Astrocyte (in vitro differentiated cells and primary cell): ENCODE results near the gene SLC38A10. TPM values are rescaled to one million over a fixed set of nuclear protein-coding genes. Genes with fewer than 3 reads are reported as not detected.

Experiments
- DNase-seq: peaks from one replicate; pipeline ENCODE4 v3.0.0-alpha.2; 2010; ENCODE audit warnings: low read depth
- FAIRE-seq: peaks from 2 replicates; lab custom pipeline; 2011; peaks lifted over from hg19 to GRCh38; lab: Jason Lieb, UNC
- H2AFZ ChIP-seq: 2 replicates; pipeline ENCODE4 v1.6.0; 2012; ENCODE audit warnings: low read depth, low read length, inconsistent platforms
- H3K27ac ChIP-seq: 2 replicates; pipeline ENCODE4 v1.5.1; 2011; ENCODE audit warnings: low read depth, low read length, inconsistent platforms
- H3K27me3 ChIP-seq: 2 replicates; pipeline ENCODE4 v1.6.0; 2011; ENCODE audit warnings: low read length, inconsistent platforms; ENCODE audit not compliant: insufficient read depth
- H3K36me3 ChIP-seq: 2 replicates; pipeline ENCODE4 v1.5.1; 2011; ENCODE audit warnings: low read length, inconsistent platforms; ENCODE audit not compliant: insufficient read depth
- H3K4me1 ChIP-seq: 2 replicates; pipeline ENCODE4 v1.5.1; 2011; ENCODE audit warnings: low read length, inconsistent platforms; ENCODE audit not compliant: insufficient read depth
- H3K4me2 ChIP-seq: 2 replicates; pipeline ENCODE4 v1.6.0; 2012; ENCODE audit warnings: low read length, inconsistent platforms
- H3K4me3 ChIP-seq: 2 replicates; pipeline ENCODE4 v1.5.1; 2011; ENCODE audit warnings: low read depth, mild to moderate bottlenecking, low read length, inconsistent platforms; ENCODE audit not compliant: insufficient read depth
- H3K79me2 ChIP-seq: 2 replicates; pipeline ENCODE4 v1.6.0; 2012; ENCODE audit warnings: mild to moderate bottlenecking, low read length, inconsistent platforms; ENCODE audit not compliant: insufficient read depth
- H3K9ac ChIP-seq: 2 replicates; pipeline ENCODE4 v1.6.0; 2012; ENCODE audit warnings: mild to moderate bottlenecking, low read length, inconsistent platforms
- H3K9me3 ChIP-seq: 2 replicates; pipeline ENCODE4 v1.5.1; 2012; ENCODE audit warnings: low read depth, mild to moderate bottlenecking, low read length, inconsistent platforms; ENCODE audit not compliant: insufficient read depth
- H4K20me1 ChIP-seq: 2 replicates; pipeline ENCODE4 v1.6.0; 2012; ENCODE audit warnings: low read length, inconsistent platforms; ENCODE audit not compliant: insufficient read depth
- H3K27ac Mint-ChIP-seq: one replicate; pipeline ENCODE4 v1.8.0; 2021; ENCODE audit warnings: mild to moderate bottlenecking, mixed read lengths; ENCODE audit not compliant: unreplicated experiment
- H3K27me3 Mint-ChIP-seq: one replicate; pipeline ENCODE4 v1.8.0; 2021; ENCODE audit warnings: low read depth, mixed read lengths; ENCODE audit not compliant: unreplicated experiment
- H3K36me3 Mint-ChIP-seq: one replicate; pipeline ENCODE4 v1.8.0; 2021; ENCODE audit warnings: low read depth, mixed read lengths; ENCODE audit not compliant: unreplicated experiment
- H3K4me1 Mint-ChIP-seq: one replicate; pipeline ENCODE4 v1.8.0; 2021; ENCODE audit warnings: low read depth, mixed read lengths; ENCODE audit not compliant: unreplicated experiment
- H3K4me3 Mint-ChIP-seq: one replicate; pipeline ENCODE4 v1.8.0; 2021; ENCODE audit warnings: mild to moderate bottlenecking, moderate library complexity, mixed read lengths; ENCODE audit not compliant: unreplicated experiment
- H3K9me3 Mint-ChIP-seq: one replicate; pipeline ENCODE4 v1.8.0; 2021; ENCODE audit warnings: mild to moderate bottlenecking, mixed read lengths; ENCODE audit not compliant: unreplicated experiment
- EZH2 ChIP-seq: IDR thresholded peaks from 2 replicates; pipeline ENCODE4 v1.6.1; 2012; ENCODE audit warnings: mild to moderate bottlenecking, low read length, inconsistent platforms; ENCODE audit not compliant: insufficient read depth
- total RNA-seq: library from RNA; stranded (reverse); gene quantifications from 2 replicates; pipeline ENCODE4 v1.2.1, GENCODE V29; 2021
- TF ChIP-seq, protein P1 (sequence below): IDR thresholded peaks from 2 replicates; pipeline ENCODE4 v1.5.1; 2011; ENCODE audit warnings: low read depth, mild to moderate bottlenecking, inconsistent platforms, low read length, moderate library complexity; ENCODE audit not compliant: insufficient read depth

The SLC38A10 gene
- total RNA-seq, 1 donor from 2014 or later: 71.4 TPM

DNA sequence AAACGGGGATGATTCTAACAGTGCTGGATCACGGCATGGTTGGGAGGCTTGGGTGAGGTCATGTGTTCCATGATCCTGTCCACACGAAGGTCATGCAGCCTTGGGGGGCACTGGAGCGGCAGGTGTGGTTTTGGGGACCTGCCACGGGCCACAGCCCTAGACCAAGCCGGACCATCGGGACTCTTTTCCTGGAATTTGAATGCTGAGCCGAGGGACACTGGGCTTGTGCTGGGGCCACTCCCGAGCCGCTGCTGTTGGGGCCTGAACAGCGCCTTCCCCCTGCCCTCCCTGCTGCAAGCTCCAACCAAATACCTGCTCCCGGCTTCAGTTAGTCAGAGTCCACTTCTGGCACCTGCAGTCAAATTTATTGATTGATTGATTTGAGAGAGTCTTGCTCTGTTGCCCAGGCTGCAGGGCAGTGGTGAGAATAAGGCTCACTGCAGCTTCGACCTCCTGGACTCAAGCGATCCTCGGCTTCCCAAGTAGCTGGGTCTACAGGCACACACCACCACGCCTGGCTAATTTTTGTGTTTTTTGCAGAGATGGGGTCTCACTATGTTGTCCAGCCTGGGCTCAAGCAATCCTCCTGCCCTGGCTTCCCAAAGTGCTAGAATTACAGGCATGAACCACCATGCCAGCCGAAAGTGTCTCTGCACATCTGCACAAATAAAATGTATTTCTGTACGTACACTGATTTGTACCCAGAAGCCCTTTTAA lies 37.2 kb upstream of the SLC38A10 start:
- no peak for TF ChIP-seq EZH2
- TF ChIP-seq, protein P1, sequence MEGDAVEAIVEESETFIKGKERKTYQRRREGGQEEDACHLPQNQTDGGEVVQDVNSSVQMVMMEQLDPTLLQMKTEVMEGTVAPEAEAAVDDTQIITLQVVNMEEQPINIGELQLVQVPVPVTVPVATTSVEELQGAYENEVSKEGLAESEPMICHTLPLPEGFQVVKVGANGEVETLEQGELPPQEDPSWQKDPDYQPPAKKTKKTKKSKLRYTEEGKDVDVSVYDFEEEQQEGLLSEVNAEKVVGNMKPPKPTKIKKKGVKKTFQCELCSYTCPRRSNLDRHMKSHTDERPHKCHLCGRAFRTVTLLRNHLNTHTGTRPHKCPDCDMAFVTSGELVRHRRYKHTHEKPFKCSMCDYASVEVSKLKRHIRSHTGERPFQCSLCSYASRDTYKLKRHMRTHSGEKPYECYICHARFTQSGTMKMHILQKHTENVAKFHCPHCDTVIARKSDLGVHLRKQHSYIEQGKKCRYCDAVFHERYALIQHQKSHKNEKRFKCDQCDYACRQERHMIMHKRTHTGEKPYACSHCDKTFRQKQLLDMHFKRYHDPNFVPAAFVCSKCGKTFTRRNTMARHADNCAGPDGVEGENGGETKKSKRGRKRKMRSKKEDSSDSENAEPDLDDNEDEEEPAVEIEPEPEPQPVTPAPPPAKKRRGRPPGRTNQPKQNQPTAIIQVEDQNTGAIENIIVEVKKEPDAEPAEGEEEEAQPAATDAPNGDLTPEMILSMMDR: no peak
- no peak overlapping the region for H2AFZ ChIP-seq
- peaks cover 22% of the 10 kb centered on the region for H3K27me3 Mint-ChIP-seq

DNA sequence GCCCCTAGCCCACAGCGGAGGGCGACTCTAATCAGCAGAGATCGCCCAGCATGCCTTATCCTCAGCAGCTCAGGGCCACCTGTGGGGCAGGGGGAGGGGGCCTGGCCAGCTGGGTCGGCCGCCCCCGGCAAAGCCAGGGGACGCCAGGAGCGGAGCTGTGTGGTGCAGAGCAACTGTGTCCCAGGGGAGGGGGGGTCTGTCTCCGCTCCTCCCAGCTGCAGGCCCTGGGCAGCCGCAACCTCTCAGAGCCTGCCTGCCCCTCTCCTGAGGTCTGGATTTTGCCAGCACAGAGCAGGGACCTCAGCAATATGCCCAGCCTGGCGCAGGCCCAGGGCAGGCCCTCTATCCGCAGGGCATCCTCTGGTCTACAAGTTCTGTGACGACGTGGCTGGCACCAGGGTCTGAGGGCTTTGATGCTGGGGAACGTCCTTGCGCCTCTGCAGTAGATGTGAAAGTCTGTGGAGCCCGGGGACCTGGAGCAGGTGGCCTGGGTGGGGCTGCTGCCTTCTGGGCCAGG lies 36.5 kb upstream of the SLC38A10 start:
- H4K20me1 ChIP-seq: peaks cover 3% of the 10 kb centered on the region
- no peak overlapping the region for H3K27ac Mint-ChIP-seq
- H3K27ac ChIP-seq: no peak overlapping the region
- H3K4me1 ChIP-seq: peaks cover 15% of the 10 kb centered on the region
- no peak overlapping the region for H3K4me2 ChIP-seq
- H3K27me3 ChIP-seq: peaks cover 11% of the 10 kb centered on the region
- no peak for FAIRE-seq
- peaks cover 22% of the 10 kb centered on the region for H3K27me3 Mint-ChIP-seq
- H3K9ac ChIP-seq: no peak overlapping the region
- no peak overlapping the region for H2AFZ ChIP-seq
- H3K4me3 Mint-ChIP-seq: no peak overlapping the region
- H3K4me3 ChIP-seq: no peak overlapping the region
- H3K4me1 Mint-ChIP-seq: peaks cover 10% of the 10 kb centered on the region
- H3K36me3 Mint-ChIP-seq: no peaks in the 10 kb centered on the region
- DNase-seq: no peak
- H3K36me3 ChIP-seq: no peaks in the 10 kb centered on the region
- H3K9me3 ChIP-seq: no peaks in the 10 kb centered on the region
- TF ChIP-seq EZH2: no peak
- TF ChIP-seq, protein P1: no peak
- H3K79me2 ChIP-seq: no peaks in the 10 kb centered on the region
- H3K9me3 Mint-ChIP-seq: no peaks in the 10 kb centered on the region

More for the DNA sequence above, 37.2 kb upstream of the SLC38A10 start:
- H3K27ac ChIP-seq: no peak overlapping the region
- Mint-ChIP-seq H3K4me3 (no peak overlapping the region), H3K36me3 (no peaks in the 10 kb centered on the region), H3K4me1 (peaks cover 10% of the 10 kb centered on the region), H3K27ac (no peak overlapping the region), H3K9me3 (no peaks in the 10 kb centered on the region)
- peaks cover 11% of the 10 kb centered on the region for H3K27me3 ChIP-seq
- H3K4me1 ChIP-seq: peaks cover 15% of the 10 kb centered on the region
- H3K9me3 ChIP-seq: no peaks in the 10 kb centered on the region
- FAIRE-seq: no peak
- no peak overlapping the region for H3K9ac ChIP-seq
- H3K79me2 ChIP-seq: no peaks in the 10 kb centered on the region
- no peak for DNase-seq
- H4K20me1 ChIP-seq: peaks cover 10% of the 10 kb centered on the region
- no peak overlapping the region for H3K4me2 ChIP-seq
- no peaks in the 10 kb centered on the region for H3K36me3 ChIP-seq
- no peak overlapping the region for H3K4me3 ChIP-seq

DNA sequence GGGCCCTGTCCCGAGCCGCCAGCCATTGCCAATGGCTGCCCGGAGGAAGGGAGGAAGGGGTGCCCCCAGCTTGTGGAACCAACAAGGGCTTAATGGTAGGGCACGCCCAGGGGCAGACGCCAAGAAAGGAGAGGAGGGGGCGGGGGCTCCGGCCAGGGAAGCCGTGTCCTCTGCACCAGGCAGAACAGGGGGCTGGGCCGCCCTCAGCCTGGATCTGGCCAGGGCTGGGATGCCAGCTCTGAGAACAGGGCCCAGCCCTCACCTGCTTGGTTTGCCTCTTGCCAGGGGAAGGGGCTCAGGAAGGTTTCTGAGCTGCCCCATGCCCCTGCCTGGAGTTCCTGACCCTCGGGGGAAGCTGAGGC lies 35.8 kb upstream of the SLC38A10 start:
- FAIRE-seq: no peak
- H2AFZ ChIP-seq: no peak overlapping the region
- Mint-ChIP-seq H3K27ac (no peak overlapping the region), H3K4me3 (no peak overlapping the region), H3K9me3 (no peaks in the 10 kb centered on the region), H3K36me3 (no peaks in the 10 kb centered on the region), H3K4me1 (peaks cover 10% of the 10 kb centered on the region), H3K27me3 (peaks cover 19% of the 10 kb centered on the region)
- H4K20me1 ChIP-seq: no peaks in the 10 kb centered on the region
- H3K36me3 ChIP-seq: no peaks in the 10 kb centered on the region
- no peak for DNase-seq
- H3K27me3 ChIP-seq: peaks cover 11% of the 10 kb centered on the region
- no peaks in the 10 kb centered on the region for H3K79me2 ChIP-seq
- peaks cover 15% of the 10 kb centered on the region for H3K4me1 ChIP-seq
- TF ChIP-seq, protein P1: no peak
- TF ChIP-seq EZH2: no peak
- no peaks in the 10 kb centered on the region for H3K9me3 ChIP-seq
- H3K27ac ChIP-seq: no peak overlapping the region
- H3K4me2 ChIP-seq: no peak overlapping the region
- no peak overlapping the region for H3K4me3 ChIP-seq
- H3K9ac ChIP-seq: no peak overlapping the region
